GM23338 (cell line): ENCODE data around the gene KIRREL3. TPM values are rescaled to one million over a fixed set of nuclear protein-coding genes. Genes with fewer than 3 reads are reported as not detected.

Source experiments
- ATAC-seq: fragments of 200-7000 bp; cut with Tn5 transposase; 3 replicates; pipeline ENCODE4 v1.9.1; 2020
- DNase-seq: peaks from one replicate; pipeline ENCODE4 v3.0.0-alpha.2; 2015; ENCODE audit warnings: low spot score
- H2AFZ ChIP-seq: fragments of 200-600 bp; sonication (generic); 2 replicates; pipeline ENCODE4 v1.8.0; 2016; ENCODE audit warnings: antibody characterized with exemption, mild to moderate bottlenecking, moderate library complexity
- H3F3A ChIP-seq: fragments of 200-600 bp; sonication (generic); replicated peaks from 2 replicates; pipeline ENCODE4 v1.8.0; 2017; ENCODE audit warnings: antibody characterized with exemption, mixed run types, low read depth
- H3K27ac ChIP-seq: fragments of 200-600 bp; sonication (generic); 2 replicates; pipeline ENCODE4 v1.6.1; 2016; ENCODE audit warnings: low read depth
- H3K27me3 ChIP-seq: fragments of 200-600 bp; sonication (generic); 2 replicates; pipeline ENCODE4 v1.8.0; 2016; ENCODE audit warnings: mild to moderate bottlenecking, mixed run types, moderate library complexity; ENCODE audit not compliant: insufficient read depth
- H3K36me3 ChIP-seq: fragments of 200-600 bp; sonication (generic); 2 replicates; pipeline ENCODE4 v1.8.0; 2016; ENCODE audit warnings: mild to moderate bottlenecking; ENCODE audit not compliant: insufficient read depth
- H3K4me1 ChIP-seq: fragments of 200-600 bp; sonication (generic); 2 replicates; pipeline ENCODE4 v1.8.0; 2016; ENCODE audit warnings: mild to moderate bottlenecking, moderate library complexity; ENCODE audit not compliant: insufficient read depth
- H3K4me2 ChIP-seq: fragments of 200-600 bp; sonication (generic); 2 replicates; pipeline ENCODE4 v1.7.1; 2017; ENCODE audit warnings: mixed run types
- H3K4me3 ChIP-seq: fragments of 200-600 bp; sonication (generic); 2 replicates; pipeline ENCODE4 v1.6.1; 2016; ENCODE audit warnings: mixed run types
- H3K79me2 ChIP-seq: fragments of 200-600 bp; sonication (generic); replicated peaks from 2 replicates; pipeline ENCODE4 v1.8.0; 2017; ENCODE audit warnings: mild to moderate bottlenecking; ENCODE audit not compliant: insufficient read depth
- H3K9me2 ChIP-seq: fragments of 200-600 bp; sonication (generic); 2 replicates; pipeline ENCODE4 v1.8.0; 2017; ENCODE audit not compliant: insufficient read depth
- H4K20me1 ChIP-seq: fragments of 200-600 bp; sonication (generic); replicated peaks from 2 replicates; pipeline ENCODE4 v1.8.0; 2017; ENCODE audit warnings: mild to moderate bottlenecking; ENCODE audit not compliant: insufficient read depth
- H3K27ac Mint-ChIP-seq: 2 replicates; pipeline ENCODE4 v1.8.0; 2020; ENCODE audit warnings: inconsistent platforms, mild to moderate bottlenecking, moderate library complexity, mixed read lengths
- H3K27me3 Mint-ChIP-seq: 3 replicates; pipeline ENCODE4 v1.8.0; 2022; ENCODE audit warnings: low read depth, mild to moderate bottlenecking, moderate library complexity, mixed read lengths, inconsistent platforms; ENCODE audit not compliant: insufficient read depth, poor library complexity
- H3K36me3 Mint-ChIP-seq: 3 replicates; pipeline ENCODE4 v1.8.0; 2021; ENCODE audit warnings: low read depth, mild to moderate bottlenecking, inconsistent platforms, moderate library complexity, mixed read lengths
- H3K4me1 Mint-ChIP-seq: 3 replicates; pipeline ENCODE4 v1.8.0; 2020; ENCODE audit warnings: mild to moderate bottlenecking, inconsistent platforms, mixed read lengths
- H3K4me3 Mint-ChIP-seq: 3 replicates; pipeline ENCODE4 v1.8.0; 2021; ENCODE audit warnings: moderate library complexity, mild to moderate bottlenecking, inconsistent platforms, mixed read lengths
- H3K9me3 Mint-ChIP-seq: 3 replicates; pipeline ENCODE4 v1.8.0; 2020; ENCODE audit warnings: moderate library complexity, mild to moderate bottlenecking, inconsistent platforms, mixed read lengths
- EZH2 ChIP-seq: fragments of 200-600 bp; sonication (generic); IDR thresholded peaks from one replicate; pipeline ENCODE4 v1.8.0; 2017; ENCODE audit warnings: antibody characterized with exemption, mild to moderate bottlenecking, low read depth; ENCODE audit not compliant: unreplicated experiment
- EZH2phosphoT487 ChIP-seq: fragments of 200-600 bp; sonication (generic); IDR thresholded peaks from one replicate; pipeline ENCODE4 v1.8.1; 2018; ENCODE audit warnings: antibody characterized with exemption; ENCODE audit not compliant: unreplicated experiment
- JUNB ChIP-seq: IDR thresholded peaks from one replicate; pipeline ENCODE4 v1.6.1; 2016; ENCODE audit warnings: antibody characterized with exemption; ENCODE audit not compliant: unreplicated experiment
- POLR2AphosphoS5 ChIP-seq: IDR thresholded peaks from 2 replicates; pipeline ENCODE4 v1.6.1; 2016; ENCODE audit warnings: antibody characterized with exemption, low read depth
- ZNF331 ChIP-seq: fragments of 250-450 bp; sonication (Bioruptor Pico); IDR thresholded peaks from 2 replicates; pipeline ENCODE4 v1.5.0; 2020; ENCODE audit warnings: low read depth, mild to moderate bottlenecking, moderate library complexity
- polyA plus RNA-seq: library from polyadenylated mRNA; unstranded; fragments of >200 nt; fragmentation: Nextera tagmentation; extraction: Ambion mirVana; gene quantifications from 2 replicates; pipeline ENCODE4 v1.2.1, GENCODE V29; 2016
- total RNA-seq: library from RNA; depleted of rRNA; stranded (reverse); fragments of >200 nt; shearing (Covaris generic); gene quantifications from 2 replicates; pipeline ENCODE4 v1.2.3, GENCODE V29; 2014
- TF ChIP-seq, protein P1 (sequence below): IDR thresholded peaks from 2 replicates; pipeline ENCODE4 v1.6.1; 2016; ENCODE audit warnings: antibody characterized with exemption
- TF ChIP-seq, protein P2 (sequence below): IDR thresholded peaks from one replicate; pipeline ENCODE4 v1.6.1; 2018; ENCODE audit warnings: antibody characterized with exemption; ENCODE audit not compliant: unreplicated experiment
- TF ChIP-seq, protein P3 (sequence below): fragments of 250-450 bp; sonication (Bioruptor Pico); IDR thresholded peaks from 2 replicates; pipeline ENCODE4 v1.5.0; 2020; ENCODE audit warnings: mild to moderate bottlenecking, moderate library complexity

KIRREL3 gene
- total and polyA plus RNA-seq, 2 experiments from 2014 or later: 0.13 to 1.5 TPM

DNA sequence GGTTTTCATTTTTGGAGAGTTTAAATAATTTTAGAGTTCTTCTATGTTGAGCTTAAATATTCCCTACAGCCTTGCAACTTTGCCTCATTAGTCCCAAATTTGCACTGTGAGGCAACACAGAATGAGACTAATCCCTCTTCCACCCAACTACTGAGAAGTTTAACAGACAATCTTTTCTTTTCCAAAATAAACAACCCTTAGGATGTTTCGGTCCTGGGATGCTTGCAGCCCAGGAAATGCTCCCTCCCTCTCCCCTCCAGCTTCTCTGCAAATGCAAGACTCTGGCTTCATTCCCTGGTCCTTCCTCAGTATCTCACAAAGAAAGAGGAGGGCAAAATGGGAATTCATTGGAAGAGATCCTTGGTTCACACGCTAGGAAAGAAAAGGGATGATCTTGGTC lies 422.5 kb downstream of the KIRREL3 start:
- no peak for TF ChIP-seq EZH2
- TF ChIP-seq POLR2AphosphoS5: no peak
- TF ChIP-seq JUNB: no peak
- TF ChIP-seq ZNF331 (CRISPR knock-in tag): no peak
- no peak for TF ChIP-seq EZH2phosphoT487
- TF ChIP-seq, protein P1, sequence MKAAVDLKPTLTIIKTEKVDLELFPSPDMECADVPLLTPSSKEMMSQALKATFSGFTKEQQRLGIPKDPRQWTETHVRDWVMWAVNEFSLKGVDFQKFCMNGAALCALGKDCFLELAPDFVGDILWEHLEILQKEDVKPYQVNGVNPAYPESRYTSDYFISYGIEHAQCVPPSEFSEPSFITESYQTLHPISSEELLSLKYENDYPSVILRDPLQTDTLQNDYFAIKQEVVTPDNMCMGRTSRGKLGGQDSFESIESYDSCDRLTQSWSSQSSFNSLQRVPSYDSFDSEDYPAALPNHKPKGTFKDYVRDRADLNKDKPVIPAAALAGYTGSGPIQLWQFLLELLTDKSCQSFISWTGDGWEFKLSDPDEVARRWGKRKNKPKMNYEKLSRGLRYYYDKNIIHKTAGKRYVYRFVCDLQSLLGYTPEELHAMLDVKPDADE: no peak
- TF ChIP-seq, protein P2, sequence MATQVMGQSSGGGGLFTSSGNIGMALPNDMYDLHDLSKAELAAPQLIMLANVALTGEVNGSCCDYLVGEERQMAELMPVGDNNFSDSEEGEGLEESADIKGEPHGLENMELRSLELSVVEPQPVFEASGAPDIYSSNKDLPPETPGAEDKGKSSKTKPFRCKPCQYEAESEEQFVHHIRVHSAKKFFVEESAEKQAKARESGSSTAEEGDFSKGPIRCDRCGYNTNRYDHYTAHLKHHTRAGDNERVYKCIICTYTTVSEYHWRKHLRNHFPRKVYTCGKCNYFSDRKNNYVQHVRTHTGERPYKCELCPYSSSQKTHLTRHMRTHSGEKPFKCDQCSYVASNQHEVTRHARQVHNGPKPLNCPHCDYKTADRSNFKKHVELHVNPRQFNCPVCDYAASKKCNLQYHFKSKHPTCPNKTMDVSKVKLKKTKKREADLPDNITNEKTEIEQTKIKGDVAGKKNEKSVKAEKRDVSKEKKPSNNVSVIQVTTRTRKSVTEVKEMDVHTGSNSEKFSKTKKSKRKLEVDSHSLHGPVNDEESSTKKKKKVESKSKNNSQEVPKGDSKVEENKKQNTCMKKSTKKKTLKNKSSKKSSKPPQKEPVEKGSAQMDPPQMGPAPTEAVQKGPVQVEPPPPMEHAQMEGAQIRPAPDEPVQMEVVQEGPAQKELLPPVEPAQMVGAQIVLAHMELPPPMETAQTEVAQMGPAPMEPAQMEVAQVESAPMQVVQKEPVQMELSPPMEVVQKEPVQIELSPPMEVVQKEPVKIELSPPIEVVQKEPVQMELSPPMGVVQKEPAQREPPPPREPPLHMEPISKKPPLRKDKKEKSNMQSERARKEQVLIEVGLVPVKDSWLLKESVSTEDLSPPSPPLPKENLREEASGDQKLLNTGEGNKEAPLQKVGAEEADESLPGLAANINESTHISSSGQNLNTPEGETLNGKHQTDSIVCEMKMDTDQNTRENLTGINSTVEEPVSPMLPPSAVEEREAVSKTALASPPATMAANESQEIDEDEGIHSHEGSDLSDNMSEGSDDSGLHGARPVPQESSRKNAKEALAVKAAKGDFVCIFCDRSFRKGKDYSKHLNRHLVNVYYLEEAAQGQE: no peak
- TF ChIP-seq, protein P3, sequence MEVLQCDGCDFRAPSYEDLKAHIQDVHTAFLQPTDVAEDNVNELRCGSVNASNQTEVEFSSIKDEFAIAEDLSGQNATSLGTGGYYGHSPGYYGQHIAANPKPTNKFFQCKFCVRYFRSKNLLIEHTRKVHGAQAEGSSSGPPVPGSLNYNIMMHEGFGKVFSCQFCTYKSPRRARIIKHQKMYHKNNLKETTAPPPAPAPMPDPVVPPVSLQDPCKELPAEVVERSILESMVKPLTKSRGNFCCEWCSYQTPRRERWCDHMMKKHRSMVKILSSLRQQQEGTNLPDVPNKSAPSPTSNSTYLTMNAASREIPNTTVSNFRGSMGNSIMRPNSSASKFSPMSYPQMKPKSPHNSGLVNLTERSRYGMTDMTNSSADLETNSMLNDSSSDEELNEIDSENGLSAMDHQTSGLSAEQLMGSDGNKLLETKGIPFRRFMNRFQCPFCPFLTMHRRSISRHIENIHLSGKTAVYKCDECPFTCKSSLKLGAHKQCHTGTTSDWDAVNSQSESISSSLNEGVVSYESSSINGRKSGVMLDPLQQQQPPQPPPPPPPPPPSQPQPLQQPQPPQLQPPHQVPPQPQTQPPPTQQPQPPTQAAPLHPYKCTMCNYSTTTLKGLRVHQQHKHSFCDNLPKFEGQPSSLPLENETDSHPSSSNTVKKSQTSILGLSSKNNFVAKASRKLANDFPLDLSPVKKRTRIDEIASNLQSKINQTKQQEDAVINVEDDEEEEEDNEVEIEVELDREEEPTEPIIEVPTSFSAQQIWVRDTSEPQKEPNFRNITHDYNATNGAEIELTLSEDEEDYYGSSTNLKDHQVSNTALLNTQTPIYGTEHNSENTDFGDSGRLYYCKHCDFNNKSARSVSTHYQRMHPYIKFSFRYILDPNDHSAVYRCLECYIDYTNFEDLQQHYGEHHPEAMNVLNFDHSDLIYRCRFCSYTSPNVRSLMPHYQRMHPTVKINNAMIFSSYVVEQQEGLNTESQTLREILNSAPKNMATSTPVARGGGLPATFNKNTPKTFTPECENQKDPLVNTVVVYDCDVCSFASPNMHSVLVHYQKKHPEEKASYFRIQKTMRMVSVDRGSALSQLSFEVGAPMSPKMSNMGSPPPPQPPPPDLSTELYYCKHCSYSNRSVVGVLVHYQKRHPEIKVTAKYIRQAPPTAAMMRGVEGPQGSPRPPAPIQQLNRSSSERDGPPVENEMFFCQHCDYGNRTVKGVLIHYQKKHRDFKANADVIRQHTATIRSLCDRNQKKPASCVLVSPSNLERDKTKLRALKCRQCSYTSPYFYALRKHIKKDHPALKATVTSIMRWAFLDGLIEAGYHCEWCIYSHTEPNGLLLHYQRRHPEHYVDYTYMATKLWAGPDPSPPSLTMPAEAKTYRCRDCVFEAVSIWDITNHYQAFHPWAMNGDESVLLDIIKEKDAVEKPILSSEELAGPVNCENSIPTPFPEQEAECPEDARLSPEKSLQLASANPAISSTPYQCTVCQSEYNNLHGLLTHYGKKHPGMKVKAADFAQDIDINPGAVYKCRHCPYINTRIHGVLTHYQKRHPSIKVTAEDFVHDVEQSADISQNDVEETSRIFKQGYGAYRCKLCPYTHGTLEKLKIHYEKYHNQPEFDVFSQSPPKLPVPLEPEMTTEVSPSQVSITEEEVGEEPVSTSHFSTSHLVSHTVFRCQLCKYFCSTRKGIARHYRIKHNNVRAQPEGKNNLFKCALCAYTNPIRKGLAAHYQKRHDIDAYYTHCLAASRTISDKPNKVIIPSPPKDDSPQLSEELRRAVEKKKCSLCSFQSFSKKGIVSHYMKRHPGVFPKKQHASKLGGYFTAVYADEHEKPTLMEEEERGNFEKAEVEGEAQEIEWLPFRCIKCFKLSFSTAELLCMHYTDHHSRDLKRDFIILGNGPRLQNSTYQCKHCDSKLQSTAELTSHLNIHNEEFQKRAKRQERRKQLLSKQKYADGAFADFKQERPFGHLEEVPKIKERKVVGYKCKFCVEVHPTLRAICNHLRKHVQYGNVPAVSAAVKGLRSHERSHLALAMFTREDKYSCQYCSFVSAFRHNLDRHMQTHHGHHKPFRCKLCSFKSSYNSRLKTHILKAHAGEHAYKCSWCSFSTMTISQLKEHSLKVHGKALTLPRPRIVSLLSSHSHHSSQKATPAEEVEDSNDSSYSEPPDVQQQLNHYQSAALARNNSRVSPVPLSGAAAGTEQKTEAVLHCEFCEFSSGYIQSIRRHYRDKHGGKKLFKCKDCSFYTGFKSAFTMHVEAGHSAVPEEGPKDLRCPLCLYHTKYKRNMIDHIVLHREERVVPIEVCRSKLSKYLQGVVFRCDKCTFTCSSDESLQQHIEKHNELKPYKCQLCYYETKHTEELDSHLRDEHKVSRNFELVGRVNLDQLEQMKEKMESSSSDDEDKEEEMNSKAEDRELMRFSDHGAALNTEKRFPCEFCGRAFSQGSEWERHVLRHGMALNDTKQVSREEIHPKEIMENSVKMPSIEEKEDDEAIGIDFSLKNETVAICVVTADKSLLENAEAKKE (CRISPR knock-in tag): no peak
- ATAC-seq (no peak), DNase-seq (no peak)
- no peaks in the 10 kb centered on the region for H3F3A ChIP-seq
- H3K4me1 ChIP-seq: peaks cover 9% of the 10 kb centered on the region
- Mint-ChIP-seq H3K4me3 (no peak overlapping the region), H3K9me3 (no peaks in the 10 kb centered on the region), H3K36me3 (no peaks in the 10 kb centered on the region), H3K4me1 (peaks cover 27% of the 10 kb centered on the region), H3K27ac (no peak overlapping the region), H3K27me3 (peaks cover 19% of the 10 kb centered on the region)
- H2AFZ ChIP-seq: no peak overlapping the region
- H3K4me2 ChIP-seq: no peak overlapping the region
- H3K9me2 ChIP-seq: no peaks in the 10 kb centered on the region
- no peak overlapping the region for H3K4me3 ChIP-seq
- no peaks in the 10 kb centered on the region for H3K36me3 ChIP-seq
- no peaks in the 10 kb centered on the region for H4K20me1 ChIP-seq
- no peaks in the 10 kb centered on the region for H3K27me3 ChIP-seq
- H3K27ac ChIP-seq: no peak overlapping the region
- H3K79me2 ChIP-seq: no peaks in the 10 kb centered on the region
